Measurements from ENCODE around the gene SHISA9.

Gene SHISA9

DNA sequence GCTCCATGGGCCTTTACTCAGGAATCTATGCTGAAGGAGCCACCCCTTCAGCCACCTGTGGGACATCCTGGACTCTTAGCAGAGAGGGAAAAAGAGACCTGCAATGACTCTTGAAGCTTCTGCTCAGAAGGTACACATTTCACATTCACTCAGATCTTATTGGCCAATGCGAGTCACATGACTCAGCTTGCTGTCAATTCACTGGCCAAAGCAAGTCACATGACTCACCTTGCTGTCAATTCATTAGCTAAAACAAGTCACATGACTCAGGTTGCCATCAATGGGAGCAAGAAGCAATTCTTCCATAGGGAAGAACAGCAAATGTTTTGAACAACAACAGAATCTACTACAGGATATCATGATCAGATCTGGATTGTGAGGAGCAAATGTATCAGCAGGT, 233.4 kb downstream of the SHISA9 start:
- no peak for DNase-seq

DNA sequence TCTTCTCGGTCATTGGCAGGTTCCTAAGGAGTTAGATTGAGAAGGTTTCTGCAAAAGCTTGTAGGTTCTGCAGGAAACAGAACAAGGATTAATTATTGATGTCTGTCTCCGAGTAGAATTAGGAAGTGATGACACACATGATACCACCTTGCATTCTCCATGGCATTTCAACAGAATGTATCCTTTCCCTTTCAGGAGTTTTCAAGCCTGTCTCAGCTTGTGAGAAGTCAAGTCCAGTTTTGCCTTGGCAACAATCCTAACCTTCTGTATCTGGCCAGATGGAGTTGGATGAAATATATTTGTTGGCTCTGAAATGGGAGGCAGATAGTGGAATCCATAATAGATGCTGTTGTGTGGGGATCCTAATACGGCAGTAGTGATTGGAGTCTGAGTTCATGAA, 235.5 kb downstream of the SHISA9 start:
- DNase-seq = no peak

DNA sequence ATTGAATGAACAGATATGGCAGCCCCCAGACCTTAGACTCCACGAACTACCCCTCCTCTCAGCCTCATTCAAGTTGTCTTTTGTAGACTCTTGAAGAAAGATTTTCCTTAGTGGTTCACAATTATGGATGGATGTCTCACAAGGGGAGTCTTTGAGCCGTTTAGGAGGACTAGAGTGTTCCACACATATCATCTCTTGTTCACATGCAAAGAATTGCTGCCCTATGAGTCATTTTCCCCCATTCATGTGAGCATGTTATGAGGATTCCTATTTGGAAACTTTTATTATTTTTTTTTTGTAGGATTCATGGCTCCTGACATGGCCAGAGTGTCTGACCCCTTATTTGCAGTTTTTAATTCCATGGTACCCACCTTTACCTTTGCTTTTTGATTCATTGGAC, 237.1 kb downstream of the SHISA9 start:
- no peak for DNase-seq

GRCh38 chr16:13139661-13140241, 238.4 kb downstream of the SHISA9 start:
- DNase-seq = no peak

DNA sequence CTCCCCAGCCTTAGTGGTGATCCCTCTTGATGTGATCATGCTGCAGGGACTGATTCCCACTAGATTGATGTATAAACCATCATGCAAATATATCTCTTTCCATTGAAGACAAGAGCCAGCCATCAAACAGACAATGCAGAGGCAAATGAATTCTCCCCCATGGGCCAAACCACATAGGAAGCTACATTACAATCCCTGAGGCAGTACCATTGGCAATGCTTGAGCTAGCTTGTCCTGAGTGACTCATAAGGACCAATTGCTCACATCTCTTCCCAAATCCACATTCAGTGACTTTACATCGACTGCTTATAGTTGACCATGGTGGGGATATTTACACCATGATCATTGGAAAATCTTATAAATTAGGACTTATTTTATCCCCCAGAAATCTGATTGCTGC, 242.2 kb downstream of the SHISA9 start:
- no peak for DNase-seq

DNA sequence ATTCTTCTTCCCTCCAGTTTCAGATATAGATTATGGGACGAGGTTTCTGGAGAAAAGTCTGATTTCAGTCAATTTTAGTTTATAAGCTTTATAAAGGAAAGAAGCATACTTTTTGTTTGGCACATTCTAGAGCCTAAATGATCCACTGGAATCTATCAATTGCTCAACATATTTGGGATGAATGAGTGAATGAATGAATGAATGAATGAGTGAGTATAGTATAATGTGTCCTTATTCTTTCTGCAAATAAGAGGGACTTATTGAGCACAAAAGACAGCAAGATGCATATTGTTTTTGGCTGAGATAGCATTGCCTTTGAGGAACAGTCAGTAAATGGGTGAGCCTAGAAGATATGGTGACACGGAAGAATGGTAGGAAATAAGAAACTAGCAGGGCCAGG, 245.4 kb downstream of the SHISA9 start:
- DNase-seq = no peak

DNA sequence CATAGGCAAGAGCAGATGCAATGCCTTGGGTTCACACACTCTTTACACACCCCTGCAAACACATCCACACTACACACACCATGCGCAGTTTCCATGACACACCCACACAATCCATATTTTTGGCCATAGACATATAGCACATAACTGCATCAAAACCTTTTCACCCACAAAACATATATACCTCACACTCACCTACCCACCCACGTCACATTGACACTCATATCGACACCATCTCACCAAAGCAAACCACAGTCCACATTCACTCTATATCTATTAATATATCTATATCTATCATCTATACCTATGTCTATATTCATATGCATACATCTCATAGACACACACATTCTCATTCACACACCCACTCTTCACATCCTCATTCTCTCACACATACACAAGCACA, 246.9 kb downstream of the SHISA9 start:
- no peak for DNase-seq

GRCh38 chr16:13148836-13149235, 247.4 kb downstream of the SHISA9 start:
- no peak for DNase-seq

DNA sequence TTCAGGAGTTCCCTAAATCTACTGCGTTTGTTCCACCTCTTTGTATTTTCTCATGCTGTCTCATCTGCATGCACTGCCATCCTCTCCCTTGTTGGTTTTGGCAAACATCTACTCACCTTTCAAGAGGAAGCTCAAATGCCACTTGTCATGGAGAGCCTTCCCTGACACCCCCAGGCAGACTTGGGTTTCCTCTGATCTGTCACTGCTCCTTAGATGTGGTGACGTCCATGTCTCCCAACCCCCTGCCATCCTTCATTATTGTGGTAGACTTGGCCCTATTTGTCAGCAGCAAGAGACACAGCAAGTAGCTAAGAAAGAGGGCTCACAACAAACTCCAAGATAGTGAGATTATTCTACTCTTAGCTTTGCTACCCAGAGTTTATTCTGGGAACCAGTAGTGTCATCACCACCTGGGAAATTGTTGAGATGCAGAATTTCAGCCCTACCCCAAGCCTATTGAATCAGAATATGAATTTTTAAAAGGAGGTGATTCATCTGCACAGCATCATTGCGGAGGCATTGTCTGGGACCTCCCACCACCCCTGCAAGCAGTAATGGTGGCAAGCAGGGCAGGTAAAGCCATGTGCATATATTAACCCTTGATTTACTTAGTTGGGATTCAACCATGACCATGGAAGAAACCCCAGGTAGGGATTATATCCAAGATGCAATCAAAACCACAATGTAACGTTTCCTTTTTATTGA, 248.9 kb downstream of the SHISA9 start:
- no peak for DNase-seq

GRCh38 chr16:13153696-13154095, 252.3 kb downstream of the SHISA9 start:
- no peak for DNase-seq

GRCh38 chr16:13154799-13155198, 253.4 kb downstream of the SHISA9 start:
- DNase-seq = no peak

DNA sequence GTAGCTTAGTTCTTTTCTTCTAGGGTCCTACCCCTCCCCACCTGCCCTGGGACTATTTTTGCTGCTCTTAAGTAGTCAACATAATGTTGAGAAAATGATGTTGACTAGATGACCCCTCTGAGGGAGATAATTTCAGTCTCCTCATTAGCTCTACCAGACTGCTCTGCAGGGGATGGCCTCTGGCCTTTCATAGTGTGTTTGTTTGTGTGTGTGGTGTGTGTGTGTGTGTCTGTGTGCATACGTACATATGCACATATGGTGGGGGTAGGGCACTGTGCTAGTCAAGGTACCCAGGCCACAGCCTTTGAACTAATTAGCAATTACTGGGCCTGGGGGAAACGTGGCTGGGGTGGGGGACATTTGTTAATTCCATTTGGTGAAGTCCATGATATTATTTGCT, 254.0 kb downstream of the SHISA9 start:
- no peak for DNase-seq

- no peak for DNase-seq
These were observed 254.4 kb downstream of the SHISA9 start for GRCh38 chr16:13155780-13156179.

DNA sequence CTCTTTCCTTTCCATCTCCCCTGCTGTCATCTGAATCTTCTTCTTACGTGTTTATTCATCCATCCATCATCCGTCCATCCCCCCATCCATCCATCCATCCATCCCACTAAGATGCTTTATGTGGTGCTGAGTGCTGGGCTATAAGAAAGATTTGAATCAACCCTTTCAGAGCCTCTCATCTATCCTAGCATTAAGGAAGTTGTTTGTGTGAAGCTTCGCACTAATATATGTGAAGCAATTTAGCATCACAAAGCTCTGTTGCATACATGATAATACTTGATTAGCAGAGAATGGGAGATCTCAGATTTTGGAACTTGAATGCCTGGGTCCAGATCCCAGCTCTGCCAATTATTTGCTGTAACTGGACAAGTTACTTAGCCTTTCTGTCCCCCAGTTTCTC, 255.7 kb downstream of the SHISA9 start:
- no peak for DNase-seq

- no peak for DNase-seq
These were observed 257.0 kb downstream of the SHISA9 start for GRCh38 chr16:13158427-13158826.

- DNase-seq = no peak
These were observed 263.6 kb downstream of the SHISA9 start for GRCh38 chr16:13165024-13165423.

GRCh38 chr16:13168091-13168572, 266.7 kb downstream of the SHISA9 start:
- DNase-seq = no peak

- DNase-seq = no peak
These were observed 269.9 kb downstream of the SHISA9 start for GRCh38 chr16:13171313-13171712.

- DNase-seq = no peak
These were observed 275.3 kb downstream of the SHISA9 start for GRCh38 chr16:13176711-13177110.

DNA sequence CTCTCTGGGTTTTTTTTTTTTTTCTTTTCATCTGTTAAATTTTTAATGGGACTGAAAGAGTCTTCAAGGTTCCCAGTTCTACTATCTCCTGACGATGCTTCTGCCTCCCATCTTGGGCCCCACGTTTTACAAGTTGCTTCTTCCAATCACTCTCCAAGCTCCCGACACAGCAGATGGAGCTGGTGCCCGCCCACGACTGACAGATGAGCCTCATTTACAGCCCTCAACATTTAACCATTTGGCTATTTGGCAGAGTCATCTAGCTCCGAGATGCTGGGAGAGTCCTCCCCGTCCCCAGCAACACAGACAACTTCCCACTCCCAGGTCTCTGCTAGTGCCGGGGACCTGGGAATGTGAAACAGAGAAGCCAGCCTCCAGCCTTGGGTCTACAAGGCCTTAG, 276.9 kb downstream of the SHISA9 start:
- no peak for DNase-seq

DNA sequence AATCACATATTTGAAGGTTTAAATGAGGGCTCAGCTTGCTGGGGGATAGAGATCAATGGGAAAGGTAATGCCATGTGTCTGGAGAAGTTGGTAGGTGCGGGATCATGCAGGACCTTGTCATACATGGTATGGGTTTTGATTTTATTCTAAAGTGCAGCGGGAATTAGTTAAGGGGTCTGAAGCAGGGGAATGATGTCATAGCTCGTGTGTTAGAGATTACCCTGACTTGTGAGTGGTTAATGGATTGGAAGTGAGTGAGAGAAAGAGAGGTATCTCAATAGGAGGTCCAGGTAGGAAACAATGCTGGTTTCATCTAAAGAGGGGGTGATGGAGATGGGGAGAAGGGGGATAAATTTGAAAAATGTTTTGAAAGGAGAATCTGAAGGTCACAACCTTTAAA, 280.0 kb downstream of the SHISA9 start:
- no peak for DNase-seq

GRCh38 chr16:13186813-13187212, 285.4 kb downstream of the SHISA9 start:
- no peak for DNase-seq

DNA sequence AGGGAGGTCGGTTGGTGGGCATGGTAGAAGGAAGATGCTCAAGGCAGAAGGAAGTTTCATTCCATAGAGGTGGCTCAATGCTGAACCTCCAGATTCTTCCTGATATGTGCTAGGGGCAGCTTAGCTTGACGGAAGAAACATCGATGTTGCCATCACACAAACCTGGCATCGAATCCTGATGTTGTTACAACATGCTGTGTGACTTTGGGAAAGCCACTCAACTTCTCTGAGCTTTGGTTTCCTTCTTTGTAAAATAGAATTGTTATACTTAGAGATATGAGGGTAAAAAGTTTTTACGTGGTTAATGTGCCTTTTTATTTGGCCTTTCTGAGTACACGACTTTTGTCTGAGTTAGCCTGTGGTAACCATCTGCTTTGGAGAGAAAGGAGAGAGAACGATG, 287.9 kb downstream of the SHISA9 start:
- no peak for DNase-seq

DNA sequence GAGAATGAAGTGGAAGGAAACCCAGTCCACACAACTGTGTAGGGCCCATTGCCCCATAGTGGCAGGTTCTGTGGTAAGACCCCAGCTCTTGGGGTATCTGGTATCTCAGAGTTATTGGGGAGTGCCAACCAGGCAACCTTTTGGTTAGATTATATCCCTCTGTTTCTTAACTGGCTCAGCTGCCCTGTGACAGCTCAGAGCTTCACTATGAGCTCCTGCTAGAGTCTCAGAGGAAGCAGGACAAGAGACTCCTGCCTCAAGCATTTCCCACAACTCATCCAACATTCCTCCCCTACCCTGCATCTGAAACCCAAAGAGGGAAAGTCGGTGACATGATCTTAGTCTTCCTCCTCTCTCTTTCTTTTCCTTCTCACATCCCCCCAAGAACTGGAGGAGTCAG, 292.3 kb downstream of the SHISA9 start:
- DNase-seq = no peak

GRCh38 chr16:13194766-13195165, 293.4 kb downstream of the SHISA9 start:
- no peak for DNase-seq
